Sigmoid colon (tissue), 3 donors: Measurements from ENCODE around the gene ADSS1.

ENCODE experiments used
- POLR2A ChIP-seq, 2 donors: fragments of 450-650 bp; IDR thresholded peaks; one replicate each; pipeline ENCODE4 v1.6.1; 2016; ENCODE audit warnings: antibody characterized with exemption in 2 of 2, mild to moderate bottlenecking in 2 of 2, moderate library complexity in 2 of 2
- TF ChIP-seq, protein P1 (sequence below), 4 experiments: fragments of 450-650 bp in 3 of 4; fragments of 200-600 bp in 1 of 4; IDR thresholded peaks; one replicate each; pipeline ENCODE4 v1.5.1; 2016 to 2019; ENCODE audit warnings: antibody characterized with exemption in 4 of 4, mild to moderate bottlenecking in 3 of 4, moderate library complexity in 2 of 4

DNA sequence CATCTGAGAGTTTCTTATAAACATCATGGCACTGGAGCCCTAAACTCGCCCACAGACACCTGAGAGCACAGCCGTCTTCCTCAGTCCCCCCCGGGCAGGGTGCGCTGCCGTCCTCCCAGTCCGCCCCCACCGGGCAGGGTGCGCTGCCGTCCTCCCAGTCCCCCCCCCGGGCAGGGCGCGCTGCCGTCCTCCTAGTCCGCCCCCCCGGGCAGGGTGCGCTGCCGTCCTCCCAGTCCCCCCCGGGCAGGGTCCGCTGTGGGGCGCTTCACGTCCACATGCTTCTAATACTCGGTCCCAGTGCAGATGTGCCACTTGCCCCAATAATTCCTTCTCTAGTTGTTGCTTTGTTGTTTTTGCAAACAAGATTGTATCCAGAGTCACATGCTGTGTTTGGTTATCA lies 6.9 kb upstream of the ADSS1 start:
- TF ChIP-seq, protein P1, sequence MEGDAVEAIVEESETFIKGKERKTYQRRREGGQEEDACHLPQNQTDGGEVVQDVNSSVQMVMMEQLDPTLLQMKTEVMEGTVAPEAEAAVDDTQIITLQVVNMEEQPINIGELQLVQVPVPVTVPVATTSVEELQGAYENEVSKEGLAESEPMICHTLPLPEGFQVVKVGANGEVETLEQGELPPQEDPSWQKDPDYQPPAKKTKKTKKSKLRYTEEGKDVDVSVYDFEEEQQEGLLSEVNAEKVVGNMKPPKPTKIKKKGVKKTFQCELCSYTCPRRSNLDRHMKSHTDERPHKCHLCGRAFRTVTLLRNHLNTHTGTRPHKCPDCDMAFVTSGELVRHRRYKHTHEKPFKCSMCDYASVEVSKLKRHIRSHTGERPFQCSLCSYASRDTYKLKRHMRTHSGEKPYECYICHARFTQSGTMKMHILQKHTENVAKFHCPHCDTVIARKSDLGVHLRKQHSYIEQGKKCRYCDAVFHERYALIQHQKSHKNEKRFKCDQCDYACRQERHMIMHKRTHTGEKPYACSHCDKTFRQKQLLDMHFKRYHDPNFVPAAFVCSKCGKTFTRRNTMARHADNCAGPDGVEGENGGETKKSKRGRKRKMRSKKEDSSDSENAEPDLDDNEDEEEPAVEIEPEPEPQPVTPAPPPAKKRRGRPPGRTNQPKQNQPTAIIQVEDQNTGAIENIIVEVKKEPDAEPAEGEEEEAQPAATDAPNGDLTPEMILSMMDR (IDR thresholded peaks at IDR 0.05), result no peak
- no peak for TF ChIP-seq POLR2A (IDR thresholded peaks at IDR 0.05)
